Testis (tissue), 2 donors: Measurements from ENCODE around the gene TMEM238.

Experiments
- POLR2A ChIP-seq: fragments of 450-650 bp; IDR thresholded peaks from one replicate; pipeline ENCODE4 v1.6.1; 2017; ENCODE audit warnings: antibody characterized with exemption, mild to moderate bottlenecking, moderate library complexity
- TF ChIP-seq, protein P1 (sequence below), 3 experiments: fragments of 450-650 bp in 2 of 3; fragments of 200-600 bp in 1 of 3; sonication (generic) in 1 of 3; IDR thresholded peaks; one replicate each; pipeline ENCODE4 v1.5.1; 2016 to 2019; ENCODE audit warnings: antibody characterized with exemption in 3 of 3, mild to moderate bottlenecking in 2 of 3, moderate library complexity in 1 of 3

DNA sequence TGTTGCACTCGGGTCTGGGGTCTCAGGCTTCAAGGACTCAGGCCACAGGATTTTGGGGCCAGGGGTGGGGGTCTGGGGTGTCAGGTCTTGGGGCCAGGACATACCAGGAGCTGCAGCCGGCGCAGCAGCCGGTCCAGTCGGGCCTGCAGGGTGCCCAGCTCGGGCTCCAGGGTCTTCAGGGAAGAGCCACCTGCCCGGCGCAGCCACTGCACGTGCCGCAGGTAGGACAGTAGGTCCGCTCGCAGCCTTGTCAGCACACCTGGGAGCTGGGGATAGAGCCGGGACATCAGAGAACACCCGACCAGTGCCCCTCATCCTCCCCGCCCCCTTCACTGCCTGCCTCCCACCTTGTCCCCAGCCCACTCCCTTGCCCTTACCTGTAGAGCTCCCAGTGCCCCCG is 16.0 kb downstream of the TMEM238 start:
- TF ChIP-seq, protein P1, sequence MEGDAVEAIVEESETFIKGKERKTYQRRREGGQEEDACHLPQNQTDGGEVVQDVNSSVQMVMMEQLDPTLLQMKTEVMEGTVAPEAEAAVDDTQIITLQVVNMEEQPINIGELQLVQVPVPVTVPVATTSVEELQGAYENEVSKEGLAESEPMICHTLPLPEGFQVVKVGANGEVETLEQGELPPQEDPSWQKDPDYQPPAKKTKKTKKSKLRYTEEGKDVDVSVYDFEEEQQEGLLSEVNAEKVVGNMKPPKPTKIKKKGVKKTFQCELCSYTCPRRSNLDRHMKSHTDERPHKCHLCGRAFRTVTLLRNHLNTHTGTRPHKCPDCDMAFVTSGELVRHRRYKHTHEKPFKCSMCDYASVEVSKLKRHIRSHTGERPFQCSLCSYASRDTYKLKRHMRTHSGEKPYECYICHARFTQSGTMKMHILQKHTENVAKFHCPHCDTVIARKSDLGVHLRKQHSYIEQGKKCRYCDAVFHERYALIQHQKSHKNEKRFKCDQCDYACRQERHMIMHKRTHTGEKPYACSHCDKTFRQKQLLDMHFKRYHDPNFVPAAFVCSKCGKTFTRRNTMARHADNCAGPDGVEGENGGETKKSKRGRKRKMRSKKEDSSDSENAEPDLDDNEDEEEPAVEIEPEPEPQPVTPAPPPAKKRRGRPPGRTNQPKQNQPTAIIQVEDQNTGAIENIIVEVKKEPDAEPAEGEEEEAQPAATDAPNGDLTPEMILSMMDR (IDR thresholded peaks at IDR 0.05), result no peak
- TF ChIP-seq POLR2A, result no peak
